Muscle of leg (tissue), 11 donors: Measurements from ENCODE around the gene ITGAE. TPM values are rescaled to one million over a fixed set of nuclear protein-coding genes. Genes with fewer than 3 reads are reported as not detected.

Experiments
- DNase-seq: peaks from one replicate; pipeline ENCODE4 v3.0.0; 2013
- H3K27ac ChIP-seq: one replicate; pipeline ENCODE4 v1.5.1; 2013; ENCODE audit warnings: mild to moderate bottlenecking, low read length, control low read depth
- H3K27me3 ChIP-seq: one replicate; pipeline ENCODE4 v1.6.1; 2013; ENCODE audit warnings: low read length; ENCODE audit not compliant: control insufficient read depth, insufficient read depth
- H3K36me3 ChIP-seq: one replicate; pipeline ENCODE4 v1.6.1; 2013; ENCODE audit warnings: low read length; ENCODE audit not compliant: control insufficient read depth, insufficient read depth
- H3K4me1 ChIP-seq: one replicate; pipeline ENCODE4 v1.6.1; 2013; ENCODE audit warnings: low read length; ENCODE audit not compliant: control insufficient read depth, insufficient read depth
- H3K4me3 ChIP-seq: one replicate; pipeline ENCODE4 v1.5.1; 2013; ENCODE audit warnings: low read length, control low read depth
- H3K9me3 ChIP-seq: replicated peaks from 2 replicates; pipeline ENCODE4 v1.6.1; 2013; ENCODE audit warnings: low read depth, low read length; ENCODE audit not compliant: control insufficient read depth
- WGBS: methylation state at CpG from one replicate; pipeline ENCODE4 v1.1.5; 2013; ENCODE audit warnings: missing lambda C conversion rate; ENCODE audit not compliant: insufficient coverage; 5-methylcytosine and 5-hydroxymethylcytosine counted together
- polyA plus RNA-seq, 8 donors: library from polyadenylated mRNA; unstranded; fragments of 120-200 nt; gene quantifications; one replicate each; pipeline versions ENCODE4 v1.2.1 to v1.2.3, GENCODE V29; 2013; ENCODE audit warnings: inconsistent platforms in 1 of 8, low replicate concordance in 1 of 8; ENCODE audit not compliant: insufficient read length in 8 of 8, insufficient read depth in 1 of 8
- total RNA-seq: library from RNA; stranded (reverse); fragments of 120-200 nt; gene quantifications from one replicate; pipeline ENCODE4 v1.2.4, GENCODE V29; 2013

ITGAE gene
- total and polyA plus RNA-seq, 9 donors = 28.8 to 34.4 (median 32.3) TPM

GRCh38 chr17:3808701-3809100 is 7.7 kb upstream of the ITGAE start:
- 87% methylated on average over 4 of the region's 7 CpGs for WGBS
- H3K36me3 ChIP-seq = peaks cover 67% of the 10 kb centered on the region

GRCh38 chr17:3805581-3805980 is 4.6 kb upstream of the ITGAE start:
- H3K9me3 ChIP-seq = no peaks in the 10 kb centered on the region
- no peak overlapping the region for H3K27ac ChIP-seq
- 90% methylated on average over 2 of the region's 5 CpGs for WGBS
- peaks cover under 1% of the 10 kb centered on the region for H3K4me1 ChIP-seq
- H3K36me3 ChIP-seq = peaks cover 41% of the 10 kb centered on the region
- no peak for DNase-seq
- H3K4me3 ChIP-seq = no peak overlapping the region
- no peaks in the 10 kb centered on the region for H3K27me3 ChIP-seq

More at GRCh38 chr17:3808701-3809100, 7.7 kb upstream of the ITGAE start:
- H3K4me3 ChIP-seq = no peak overlapping the region
- no peak for DNase-seq
- peaks cover 8% of the 10 kb centered on the region for H3K4me1 ChIP-seq
- H3K27me3 ChIP-seq = no peaks in the 10 kb centered on the region
- no peaks in the 10 kb centered on the region for H3K9me3 ChIP-seq
- H3K27ac ChIP-seq = no peak overlapping the region

GRCh38 chr17:3804503-3804931 is 3.5 kb upstream of the ITGAE start:
- Histone ChIP-seq H3K9me3 (no peaks in the 10 kb centered on the region), H3K4me3 (no peak overlapping the region), H3K27me3 (no peaks in the 10 kb centered on the region), H3K36me3 (peaks cover 33% of the 10 kb centered on the region), H3K4me1 (peaks cover 6% of the 10 kb centered on the region), H3K27ac (no peak overlapping the region)
- DNase-seq = no peak
- WGBS = 58% methylated on average over 4 of the region's 6 CpGs

GRCh38 chr17:3803308-3803640 is 2.3 kb upstream of the ITGAE start:
- Histone ChIP-seq H3K27ac (peak overlapping the region; percentile 5), H3K4me1 (peaks cover 17% of the 10 kb centered on the region), H3K27me3 (no peaks in the 10 kb centered on the region), H3K4me3 (no peak overlapping the region), H3K36me3 (peaks cover 25% of the 10 kb centered on the region), H3K9me3 (no peaks in the 10 kb centered on the region)
- no peak for DNase-seq
- WGBS = 92% methylated on average over 2 of the region's 5 CpGs

GRCh38 chr17:3802461-3803307 is 1.7 kb upstream of the ITGAE start:
- peak overlapping the region; percentile 5 for H3K27ac ChIP-seq
- H3K4me3 ChIP-seq = no peak overlapping the region
- peaks cover 22% of the 10 kb centered on the region for H3K4me1 ChIP-seq
- WGBS = 47% methylated on average over 12 of the region's 19 CpGs
- DNase-seq = peak; percentile 72
- H3K27me3 ChIP-seq = no peaks in the 10 kb centered on the region
- no peaks in the 10 kb centered on the region for H3K9me3 ChIP-seq
- H3K36me3 ChIP-seq = peaks cover 19% of the 10 kb centered on the region

- peaks cover 22% of the 10 kb centered on the region for H3K4me1 ChIP-seq
- no peaks in the 10 kb centered on the region for H3K9me3 ChIP-seq
- no peak overlapping the region for H3K27ac ChIP-seq
- no peak overlapping the region for H3K4me3 ChIP-seq
- DNase-seq = no peak
- 83% methylated on average over 2 of the region's 10 CpGs for WGBS
- peaks cover 14% of the 10 kb centered on the region for H3K36me3 ChIP-seq
- no peaks in the 10 kb centered on the region for H3K27me3 ChIP-seq
Measured at GRCh38 chr17:3801792-3802191, 804 bp upstream of the ITGAE start.

GRCh38 chr17:3801347-3801746 is 359 bp upstream of the ITGAE start:
- Histone ChIP-seq H3K27me3 (no peaks in the 10 kb centered on the region), H3K36me3 (peaks cover 14% of the 10 kb centered on the region), H3K4me3 (no peak overlapping the region), H3K27ac (no peak overlapping the region), H3K4me1 (peaks cover 22% of the 10 kb centered on the region), H3K9me3 (no peaks in the 10 kb centered on the region)
- 81% methylated on average over 6 of the region's 7 CpGs for WGBS
- no peak for DNase-seq

- Histone ChIP-seq H3K4me1 (peaks cover 22% of the 10 kb centered on the region), H3K36me3 (peaks cover 3% of the 10 kb centered on the region), H3K27ac (no peak overlapping the region), H3K27me3 (no peaks in the 10 kb centered on the region), H3K4me3 (no peak overlapping the region), H3K9me3 (no peaks in the 10 kb centered on the region)
- no peak for DNase-seq
- WGBS = 79% methylated on average over 9 of the region's 12 CpGs
Measured at GRCh38 chr17:3799181-3799945, 1.6 kb downstream of the ITGAE start.

GRCh38 chr17:3798273-3799180 is 2.5 kb downstream of the ITGAE start:
- H3K27me3 ChIP-seq = no peaks in the 10 kb centered on the region
- H3K4me3 ChIP-seq = no peak overlapping the region
- no peak overlapping the region for H3K27ac ChIP-seq
- H3K36me3 ChIP-seq = no peaks in the 10 kb centered on the region
- DNase-seq = no peak
- peaks cover 22% of the 10 kb centered on the region for H3K4me1 ChIP-seq
- 78% methylated on average over 4 of the region's 15 CpGs for WGBS
- no peaks in the 10 kb centered on the region for H3K9me3 ChIP-seq

GRCh38 chr17:3796822-3797170 is 4.2 kb downstream of the ITGAE start:
- WGBS = 92% methylated on average over 7 of the region's 9 CpGs
- no peaks in the 10 kb centered on the region for H3K27me3 ChIP-seq

More at GRCh38 chr17:3796822-3797170, 4.2 kb downstream of the ITGAE start:
- Histone ChIP-seq H3K4me1 (peaks cover 22% of the 10 kb centered on the region), H3K27ac (no peak overlapping the region), H3K36me3 (no peaks in the 10 kb centered on the region), H3K4me3 (no peak overlapping the region), H3K9me3 (no peaks in the 10 kb centered on the region)
- no peak for DNase-seq
